ENCODE data around the gene SECISBP2.

GRCh38 chr9:89342948-89343347, 24.6 kb downstream of the SECISBP2 start:
- no peak for TF ChIP-seq EZH2 (IDR thresholded peaks at IDR 0.05; ENCODE audit: insufficient read depth, poor library complexity, severe bottlenecking)
- no peak for TF ChIP-seq EZH2phosphoT487 (IDR thresholded peaks at IDR 0.05; ENCODE audit: insufficient read depth, low read depth)
